ENCODE measurements around the gene METTL4. TPM values are rescaled to one million over a fixed set of nuclear protein-coding genes. Genes with fewer than 3 reads are reported as not detected.

Gene METTL4
- total RNA-seq, 1 experiment from 2014 or later, result 8.6 TPM

- ChIA-PET POLR2A (ENCODE audit: unreplicated experiment) (no interaction called here), CTCF (no interaction called here)
- intact Hi-C loops (cut with micrococcal nuclease), result loop anchor here (5.0 kb wide), 1 partner anchor 53 kb away; no protein-coding TSS in a partner anchor
- no peak overlapping the region for H3K9ac ChIP-seq (ENCODE audit: low read length)
- DNase-seq (no peak), ATAC-seq (no peak)
- no peaks in the 10 kb centered on the region for H4K20me1 ChIP-seq (ENCODE audit: low read length)
- no peak overlapping the region for H2AFZ ChIP-seq (ENCODE audit: low read length)
- no peak overlapping the region for H3K4me2 ChIP-seq (ENCODE audit: low read length)
- no TSS peak for BruUV-seq (replicated peaks)
- no peak overlapping the region for H3K27ac ChIP-seq (ENCODE audit: low read length)
- H3K79me2 ChIP-seq (ENCODE audit: low read length), result no peaks in the 10 kb centered on the region
- H3K4me3 ChIP-seq (ENCODE audit: low read length), result no peak overlapping the region
- H3K9me2 ChIP-seq (replicated peaks; ENCODE audit: low read length), result no peaks in the 10 kb centered on the region
- TF ChIP-seq CTCF (conservative IDR thresholded peaks at IDR 0.05; ENCODE audit: low read depth, low read length) (no peak), EZH2 (IDR thresholded peaks at IDR 0.05; ENCODE audit: low read length, unreplicated experiment) (no peak), EZH2phosphoT487 (IDR thresholded peaks at IDR 0.05; ENCODE audit: borderline replicate concordance, low read length) (no peak)
- no peaks in the 10 kb centered on the region for H3K36me3 ChIP-seq (ENCODE audit: low read depth, low read length)
- H3K27me3 ChIP-seq (ENCODE audit: low read length), result no peaks in the 10 kb centered on the region
- H3F3A ChIP-seq (ENCODE audit: low read length, unreplicated experiment), result no peaks in the 10 kb centered on the region
- peaks cover 16% of the 10 kb centered on the region; the same call in 1 of the 2 replicates for H3K4me1 ChIP-seq (ENCODE audit: insufficient read depth, low read length)
- H3K9me3 ChIP-seq (ENCODE audit: low read length), result no peaks in the 10 kb centered on the region
These were observed 35.8 kb downstream of the METTL4 start for GRCh38 chr18:2535419-2535910.

- POLR2A ChIA-PET (ENCODE audit: unreplicated experiment), result no interaction called here
These were observed 36.4 kb downstream of the METTL4 start for GRCh38 chr18:2534906-2535305.

More at GRCh38 chr18:2534906-2535305, 36.4 kb downstream of the METTL4 start:
- Histone ChIP-seq H3F3A (ENCODE audit: low read length, unreplicated experiment) (no peaks in the 10 kb centered on the region), H3K4me3 (ENCODE audit: low read length) (no peak overlapping the region), H3K36me3 (ENCODE audit: low read depth, low read length) (no peaks in the 10 kb centered on the region), H3K27ac (ENCODE audit: low read length) (no peak overlapping the region), H3K27me3 (ENCODE audit: low read length) (no peaks in the 10 kb centered on the region), H3K79me2 (ENCODE audit: low read length) (no peaks in the 10 kb centered on the region), H3K9me3 (ENCODE audit: low read length) (no peaks in the 10 kb centered on the region), H4K20me1 (ENCODE audit: low read length) (no peaks in the 10 kb centered on the region), H2AFZ (ENCODE audit: low read length) (no peak overlapping the region), H3K9ac (ENCODE audit: low read length) (no peak overlapping the region), H3K4me1 (ENCODE audit: insufficient read depth, low read length) (peaks cover 16% of the 10 kb centered on the region; the same call in 1 of the 2 replicates), H3K9me2 (replicated peaks; ENCODE audit: low read length) (no peaks in the 10 kb centered on the region), H3K4me2 (ENCODE audit: low read length) (no peak overlapping the region)
- DNase-seq (no peak), ATAC-seq (no peak)
- no TSS peak for BruUV-seq (replicated peaks)
- TF ChIP-seq EZH2 (IDR thresholded peaks at IDR 0.05; ENCODE audit: low read length, unreplicated experiment) (no peak), EZH2phosphoT487 (IDR thresholded peaks at IDR 0.05; ENCODE audit: borderline replicate concordance, low read length) (no peak), CTCF (conservative IDR thresholded peaks at IDR 0.05; ENCODE audit: low read depth, low read length) (no peak)
- intact Hi-C loops (cut with micrococcal nuclease), result loop anchor here (5.0 kb wide), 1 partner anchor 53 kb away; no protein-coding TSS in a partner anchor
- CTCF ChIA-PET, result no interaction called here
